OCI-LY1 (cell line): ENCODE results near the gene GMPPA.

ENCODE experiments used
- H2AFZ ChIP-seq: fragments of 200-600 bp; sonication (generic), shearing (Covaris generic); 2 replicates; pipeline ENCODE4 v1.6.0; 2014; ENCODE audit warnings: antibody characterized with exemption, mild to moderate bottlenecking, low read length
- H3F3A ChIP-seq: fragments of 200-600 bp; sonication (generic), shearing (Covaris generic); 2 replicates; pipeline ENCODE4 v1.6.0; 2014; ENCODE audit warnings: mild to moderate bottlenecking, antibody characterized with exemption, low read length, moderate library complexity; ENCODE audit not compliant: insufficient read depth
- H3K27ac ChIP-seq: fragments of 200-600 bp; sonication (generic); 2 replicates; pipeline ENCODE4 v1.5.1; 2014; ENCODE audit warnings: low read length, mixed run types, mild to moderate bottlenecking, low read depth; ENCODE audit not compliant: poor library complexity, severe bottlenecking
- H3K27me3 ChIP-seq: fragments of 200-600 bp; sonication (generic); 2 replicates; pipeline ENCODE4 v1.6.0; 2014; ENCODE audit warnings: antibody characterized with exemption, mild to moderate bottlenecking, low read length, moderate library complexity; ENCODE audit not compliant: insufficient read depth
- H3K36me3 ChIP-seq: fragments of 200-600 bp; sonication (generic); 2 replicates; pipeline ENCODE4 v1.6.1; 2014; ENCODE audit warnings: mild to moderate bottlenecking, antibody characterized with exemption, low read length, moderate library complexity, mixed read lengths; ENCODE audit not compliant: insufficient read depth
- H3K4me1 ChIP-seq: fragments of 200-600 bp; sonication (generic); 2 replicates; pipeline ENCODE4 v1.5.1; 2014; ENCODE audit warnings: mild to moderate bottlenecking, low read length, moderate library complexity; ENCODE audit not compliant: insufficient read depth, severe bottlenecking
- H3K4me2 ChIP-seq: fragments of 200-600 bp; sonication (generic), shearing (Covaris generic); 2 replicates; pipeline ENCODE4 v1.6.1; 2014; ENCODE audit warnings: low read length
- H3K4me3 ChIP-seq: fragments of 200-600 bp; sonication (generic); 2 replicates; pipeline ENCODE4 v1.5.1; 2014; ENCODE audit warnings: low read length, low read depth, mild to moderate bottlenecking, mixed read lengths; ENCODE audit not compliant: poor library complexity, severe bottlenecking
- H3K79me2 ChIP-seq: fragments of 200-600 bp; shearing (Covaris generic); 2 replicates; pipeline ENCODE4 v1.6.1; 2016; ENCODE audit warnings: mixed run types, low read length, mixed read lengths; ENCODE audit not compliant: insufficient read depth
- H3K9ac ChIP-seq: fragments of 200-600 bp; sonication (generic), shearing (Covaris generic); 2 replicates; pipeline ENCODE4 v1.6.1; 2014; ENCODE audit warnings: mild to moderate bottlenecking, low read length, mixed read lengths
- H3K9me2 ChIP-seq: fragments of 200-600 bp; sonication (generic), shearing (Covaris generic); 2 replicates; pipeline ENCODE4 v1.6.1; 2014; ENCODE audit warnings: low read depth, mild to moderate bottlenecking, low read length, mixed read lengths
- H3K9me3 ChIP-seq: fragments of 200-600 bp; shearing (Covaris generic); 2 replicates; pipeline ENCODE4 v1.6.1; 2014; ENCODE audit warnings: low read length, mixed read lengths
- H4K20me1 ChIP-seq: fragments of 200-600 bp; sonication (generic), shearing (Covaris generic); 2 replicates; pipeline ENCODE4 v1.6.0; 2016; ENCODE audit warnings: mild to moderate bottlenecking, low read length; ENCODE audit not compliant: insufficient read depth
- CTCF ChIP-seq: fragments of 200-600 bp; sonication (generic), shearing (Covaris generic); IDR thresholded peaks from 2 replicates; pipeline ENCODE4 v1.5.1; 2017; ENCODE audit warnings: mild to moderate bottlenecking, antibody characterized with exemption, low read length, moderate library complexity, mixed read lengths
- EZH2 ChIP-seq: fragments of 200-600 bp; sonication (generic), shearing (Covaris generic); IDR thresholded peaks from 2 replicates; pipeline ENCODE4 v1.8.0; 2017; ENCODE audit warnings: borderline replicate concordance, mixed run types, mild to moderate bottlenecking, antibody characterized with exemption, low read length, moderate library complexity, mixed read lengths

GMPPA gene

GRCh38 chr2:219527076-219527394 is 28.3 kb downstream of the GMPPA start:
- Histone ChIP-seq H3K4me1 (no peaks in the 10 kb centered on the region), H4K20me1 (no peaks in the 10 kb centered on the region), H3K4me2 (no peak overlapping the region), H3K9me2 (no peaks in the 10 kb centered on the region), H3K4me3 (no peak overlapping the region), H3F3A (no peaks in the 10 kb centered on the region), H3K36me3 (no peaks in the 10 kb centered on the region), H3K9ac (no peak overlapping the region), H3K9me3 (no peaks in the 10 kb centered on the region), H3K27ac (no peak overlapping the region), H3K79me2 (no peaks in the 10 kb centered on the region), H2AFZ (no peak overlapping the region), H3K27me3 (peaks cover 6% of the 10 kb centered on the region; the same call in 1 of the 2 replicates)
- TF ChIP-seq EZH2: no peak

DNA sequence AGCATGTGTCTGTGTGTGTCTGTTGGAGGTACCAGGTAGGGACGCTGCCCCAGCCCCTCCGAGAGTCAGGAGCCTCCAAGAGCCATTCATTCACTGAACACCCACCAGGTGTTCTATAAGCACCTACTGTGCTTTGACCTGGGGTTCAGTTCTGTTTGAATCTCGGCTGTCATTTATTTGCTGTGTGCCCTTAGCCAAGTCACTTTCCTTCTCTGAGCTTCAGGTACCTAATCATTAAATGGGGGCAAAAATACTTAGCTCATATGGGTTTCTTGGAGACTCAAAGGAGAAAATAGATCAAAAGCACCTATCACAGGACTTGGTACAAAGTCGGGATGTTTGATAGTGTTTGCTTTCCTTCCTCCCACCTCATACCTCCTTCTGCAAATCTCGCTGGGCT is 28.8 kb downstream of the GMPPA start:
- TF ChIP-seq EZH2: no peak
- no peak for TF ChIP-seq CTCF
- no peak overlapping the region for H3K4me2 ChIP-seq
- no peaks in the 10 kb centered on the region for H3K4me1 ChIP-seq
- no peaks in the 10 kb centered on the region for H4K20me1 ChIP-seq
- no peak overlapping the region for H2AFZ ChIP-seq
- no peaks in the 10 kb centered on the region for H3K9me2 ChIP-seq
- H3K79me2 ChIP-seq: no peaks in the 10 kb centered on the region
- H3K4me3 ChIP-seq: no peak overlapping the region
- H3K36me3 ChIP-seq: no peaks in the 10 kb centered on the region
- no peak overlapping the region for H3K9ac ChIP-seq
- no peaks in the 10 kb centered on the region for H3K9me3 ChIP-seq
- H3F3A ChIP-seq: no peaks in the 10 kb centered on the region
- H3K27me3 ChIP-seq: peaks cover 6% of the 10 kb centered on the region; the same call in 1 of the 2 replicates
- H3K27ac ChIP-seq: no peak overlapping the region

- Histone ChIP-seq H3K9me2 (no peaks in the 10 kb centered on the region), H3K4me3 (no peak overlapping the region), H3K27me3 (peaks cover 7% of the 10 kb centered on the region; the same call in 1 of the 2 replicates), H3K9ac (no peak overlapping the region), H3K36me3 (no peaks in the 10 kb centered on the region), H3K4me1 (no peaks in the 10 kb centered on the region), H3K9me3 (no peaks in the 10 kb centered on the region), H3K27ac (no peak overlapping the region), H3F3A (no peaks in the 10 kb centered on the region), H3K4me2 (no peak overlapping the region), H4K20me1 (no peaks in the 10 kb centered on the region), H3K79me2 (no peaks in the 10 kb centered on the region), H2AFZ (no peak overlapping the region)
- TF ChIP-seq CTCF (peak; percentile 89), EZH2 (no peak)
Observed at GRCh38 chr2:219530048-219530963, 31.6 kb downstream of the GMPPA start.
